Activated CD4-positive, CD25-positive, alpha-beta regulatory T cell (primary cell): ENCODE data around the gene NSA2.
"Not testable (repeated sequence)": the region's sequence is repeated elsewhere in the genome, so short reads cannot be mapped to it uniquely, and the experiment has no call there.

Source experiments
- DNase-seq, 4 experiments: peaks; one replicate each; lab custom pipeline; 2025; lab: John Stamatoyannopoulos, UW

NSA2 gene

GRCh38 chr5:74766849-74767578 lies at the start of gene NSA2, which contains the start of gene GFM2:
NSA2 (plus strand) TSS chr5:74767249; CDS start chr5:74767361, 112 bp downstream.
GFM2 (minus strand) TSS chr5:74767117; CDS start chr5:74763742, 3,375 bp downstream.
- DNase-seq = peak; percentile 78 to 85 (median 82)

- no peak for DNase-seq
Measured at GRCh38 chr5:74717596-74717995, 49.5 kb upstream of the NSA2 start.

DNA sequence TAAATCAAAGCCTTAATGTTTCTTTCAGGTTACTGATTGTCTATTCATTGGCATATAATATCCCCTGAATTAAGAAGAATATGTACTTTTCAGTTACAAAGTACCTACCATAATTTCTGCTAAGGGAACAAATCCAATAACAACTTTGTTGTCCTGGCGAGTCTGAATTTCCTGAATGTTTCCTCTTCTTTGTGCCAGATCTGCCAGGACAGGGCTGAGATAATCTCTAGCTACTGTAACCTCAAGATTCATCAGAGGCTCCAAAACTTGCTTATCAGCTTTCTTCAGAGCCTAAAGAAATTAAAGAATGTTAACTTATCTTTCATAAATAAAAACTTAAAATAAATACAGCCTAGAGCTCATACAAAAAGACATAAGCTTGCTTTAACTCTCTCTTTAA lies 44.8 kb upstream of the NSA2 start:
- DNase-seq = no peak

- no peak for DNase-seq
Measured at GRCh38 chr5:74725331-74725730, 41.7 kb upstream of the NSA2 start.

DNA sequence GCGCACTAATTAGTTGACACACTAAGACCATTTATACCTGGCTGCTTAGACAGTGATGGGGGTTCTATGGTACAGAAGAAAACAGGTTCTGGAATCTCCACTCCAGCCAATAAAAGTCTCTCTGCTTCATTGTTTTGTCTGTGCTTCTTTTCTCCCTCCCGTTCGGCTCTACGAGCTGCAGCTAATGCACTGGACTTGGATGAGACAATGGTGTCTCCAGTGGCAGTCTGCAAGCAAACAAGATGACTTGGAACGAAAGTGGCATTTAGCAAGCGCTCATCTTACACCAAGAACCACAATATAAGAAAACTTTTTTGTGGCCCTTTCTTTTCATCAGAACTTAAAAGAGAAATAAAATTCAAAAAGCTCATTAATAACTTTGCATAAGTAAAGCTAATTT lies 30.3 kb upstream of the NSA2 start:
- no peak for DNase-seq

GRCh38 chr5:74738406-74738805 lies 28.6 kb upstream of the NSA2 start:
- DNase-seq = no peak

- not testable (repeated sequence) for DNase-seq
Measured at GRCh38 chr5:74748742-74749141, 18.3 kb upstream of the NSA2 start.

- no peak for DNase-seq
Measured at GRCh38 chr5:74761241-74761640, 5.8 kb upstream of the NSA2 start.

GRCh38 chr5:74762599-74762998 lies 4.5 kb upstream of the NSA2 start:
- no peak for DNase-seq

DNA sequence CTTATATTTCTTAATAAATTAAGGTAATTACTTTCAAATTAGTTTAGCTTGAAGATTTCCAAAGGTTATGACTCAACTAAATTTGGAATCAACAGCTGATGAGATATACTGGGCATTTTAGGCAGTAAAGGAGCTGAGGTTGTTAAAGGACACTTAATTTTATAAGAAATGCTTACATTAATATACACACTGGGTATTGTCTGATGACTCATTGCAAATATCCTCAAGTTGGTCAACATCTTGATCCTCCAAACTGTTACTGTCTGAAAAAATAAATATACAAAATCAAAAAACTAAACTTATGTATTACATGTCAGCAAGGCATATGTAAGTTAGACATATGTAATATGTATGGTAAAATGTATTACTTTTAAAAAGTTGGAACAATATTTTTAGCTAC lies 3.5 kb upstream of the NSA2 start:
- no peak for DNase-seq

- no peak for DNase-seq
Measured at GRCh38 chr5:74765201-74765600, 1.8 kb upstream of the NSA2 start.

GRCh38 chr5:74765929-74766328 lies 1.1 kb upstream of the NSA2 start:
- no peak for DNase-seq

- no peak for DNase-seq
Measured at GRCh38 chr5:74766418-74766848, 616 bp upstream of the NSA2 start.

- DNase-seq = no peak
Measured at GRCh38 chr5:74767579-74767913, 497 bp downstream of the NSA2 start.

- no peak for DNase-seq
Measured at GRCh38 chr5:74772359-74772758, 5.3 kb downstream of the NSA2 start.

DNA sequence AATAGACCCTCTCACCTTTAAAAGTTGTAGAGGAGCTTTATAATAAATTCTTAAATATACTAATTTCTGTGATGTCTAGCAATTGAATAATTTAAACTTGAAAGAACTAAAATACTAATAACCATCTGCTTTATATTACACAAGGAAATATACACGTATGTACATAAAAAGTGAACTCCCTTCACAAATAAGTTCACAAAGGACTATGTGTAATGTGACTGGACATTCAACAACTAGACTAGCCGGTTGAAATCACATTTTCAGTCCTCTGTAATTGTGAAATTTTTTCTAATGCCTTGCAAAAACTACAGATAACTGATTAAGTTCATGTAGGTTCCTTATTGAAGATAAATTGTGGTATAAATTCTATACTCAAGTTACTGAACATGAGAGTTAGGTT lies 11.6 kb downstream of the NSA2 start:
- no peak for DNase-seq

- no peak for DNase-seq
Measured at GRCh38 chr5:74786851-74787250, 19.8 kb downstream of the NSA2 start.

- DNase-seq = no peak
Measured at GRCh38 chr5:74787424-74787823, 20.4 kb downstream of the NSA2 start.

GRCh38 chr5:74791669-74792068 lies 24.6 kb downstream of the NSA2 start:
- DNase-seq = not testable (repeated sequence)

DNA sequence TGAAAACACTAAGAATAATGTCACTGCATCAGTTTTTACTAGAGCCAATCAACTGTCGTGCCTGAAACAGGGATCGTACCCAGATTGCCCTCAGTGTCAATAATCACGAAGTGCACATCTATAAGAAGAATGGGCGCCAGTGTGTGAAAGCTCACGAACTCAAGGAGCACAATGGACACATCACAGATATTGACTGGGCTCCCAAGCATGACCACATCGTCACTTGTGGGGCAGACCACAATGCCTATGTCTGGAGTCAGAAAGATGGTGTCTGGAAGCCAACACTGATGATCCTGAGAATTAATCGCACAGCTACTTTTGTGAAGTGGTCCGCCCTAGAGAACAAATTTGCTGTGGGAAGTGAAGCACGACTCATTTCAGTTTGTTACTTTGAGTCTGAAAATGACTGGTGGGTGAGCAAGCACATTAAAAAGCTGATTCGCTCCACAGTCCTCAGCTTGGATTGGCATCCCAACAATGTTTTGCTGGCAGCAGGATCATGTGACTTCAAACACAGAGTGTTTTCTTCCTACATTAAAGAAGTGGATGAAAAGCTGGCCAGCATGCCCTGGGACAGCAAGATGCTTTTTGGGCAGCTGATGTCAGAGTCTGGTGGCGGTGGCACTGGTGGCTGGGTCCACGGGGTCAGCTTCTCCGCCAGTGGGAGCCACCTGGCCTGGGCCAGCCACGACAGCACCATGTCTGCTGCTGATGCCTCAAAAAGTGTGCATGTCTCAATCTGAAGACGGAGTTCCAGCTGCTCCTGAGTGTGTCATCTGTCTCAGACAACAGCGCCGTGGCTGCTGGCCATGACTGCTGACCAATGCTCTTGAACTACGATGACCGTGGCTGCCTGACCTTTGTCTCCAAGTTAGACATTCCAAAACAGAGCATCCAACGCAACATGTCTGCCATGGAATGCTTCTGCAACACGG lies 32.2 kb downstream of the NSA2 start:
- DNase-seq = no peak

GRCh38 chr5:74801197-74801596 lies 34.1 kb downstream of the NSA2 start:
- DNase-seq = no peak

DNA sequence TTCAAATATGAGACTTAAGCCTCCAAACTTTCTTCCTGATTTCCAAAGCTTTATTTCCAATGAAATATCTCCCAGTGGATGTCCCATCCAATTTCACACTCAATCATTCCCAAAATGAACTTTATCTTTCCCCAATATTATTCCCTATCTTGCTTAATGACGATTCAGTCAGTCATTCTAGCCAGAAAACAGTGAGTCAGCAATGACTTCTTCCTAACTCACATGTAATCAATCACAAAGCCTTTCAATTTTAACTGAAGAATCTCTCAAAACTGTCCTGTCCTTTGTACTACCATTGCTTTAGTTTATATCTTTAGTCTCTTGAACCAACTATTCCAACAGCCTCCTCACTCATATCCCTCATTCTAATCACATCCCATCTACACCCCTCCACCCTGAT lies 34.9 kb downstream of the NSA2 start:
- DNase-seq = no peak

DNA sequence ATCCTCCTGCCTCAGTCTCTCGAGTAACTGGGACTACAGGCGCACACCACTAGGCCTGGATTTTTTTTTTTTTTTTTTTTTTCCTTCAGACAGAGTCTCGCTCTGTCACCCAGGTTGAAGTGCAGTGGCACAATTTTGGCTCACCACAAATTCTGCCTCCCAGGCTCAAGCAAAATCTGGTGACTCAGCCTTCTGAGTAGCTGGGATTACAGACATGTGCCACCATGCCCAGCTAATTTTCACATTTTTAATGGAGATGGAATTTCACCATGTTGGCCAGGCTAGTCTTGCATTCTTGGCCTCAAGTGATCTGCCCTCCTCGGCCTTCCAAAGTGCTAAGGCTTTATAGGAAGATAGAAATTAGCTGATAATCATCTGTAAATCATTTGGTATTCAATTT lies 43.9 kb downstream of the NSA2 start:
- DNase-seq = no peak
